ENCODE data around the gene TAS1R3.

- TF ChIP-seq CTCF (IDR thresholded peaks at IDR 0.05): no peak
- no peak for TF ChIP-seq POLR2A (IDR thresholded peaks at IDR 0.05)
Observed at GRCh38 chr1:1322952-1323351, 8.1 kb upstream of the TAS1R3 start.
